ENCODE measurements around the gene NCK1. TPM values are rescaled to one million over a fixed set of nuclear protein-coding genes. Genes with fewer than 3 reads are reported as not detected.

The NCK1 gene
- total and polyA plus RNA-seq, 2 experiments from 2014 or later, result 28.4 to 28.7 TPM

GRCh38 chr3:136955813-136956212, 93.8 kb downstream of the NCK1 start:
- no peaks in the 10 kb centered on the region for H4K20me1 ChIP-seq (replicated peaks; ENCODE audit: insufficient read depth)

More at GRCh38 chr3:136955813-136956212, 93.8 kb downstream of the NCK1 start:
- no peak overlapping the region for H3K4me3 Mint-ChIP-seq
- Histone ChIP-seq H3K4me1 (ENCODE audit: insufficient read depth) (0 out of 2 replicates have a peak, but pooled peaks cover 5% of the 10 kb centered on the region), H3K27me3 (ENCODE audit: insufficient read depth) (no peaks in the 10 kb centered on the region), H3F3A (replicated peaks; ENCODE audit: low read depth) (no peaks in the 10 kb centered on the region), H3K4me3 (no peak overlapping the region), H3K9me2 (ENCODE audit: insufficient read depth) (no peaks in the 10 kb centered on the region), H3K27ac (ENCODE audit: low read depth) (no peak overlapping the region), H3K79me2 (replicated peaks; ENCODE audit: insufficient read depth) (no peaks in the 10 kb centered on the region), H2AFZ (no peak overlapping the region), H3K36me3 (ENCODE audit: insufficient read depth) (no peaks in the 10 kb centered on the region), H3K4me2 (no peak overlapping the region)
- ATAC-seq (no peak), DNase-seq (ENCODE audit: low spot score) (no peak)
- H3K4me1 Mint-ChIP-seq, result peaks cover 29% of the 10 kb centered on the region
- H3K36me3 Mint-ChIP-seq (ENCODE audit: low read depth), result no peaks in the 10 kb centered on the region
- TF ChIP-seq REST (IDR thresholded peaks at IDR 0.05; ENCODE audit: unreplicated experiment) (no peak), POLR2AphosphoS5 (IDR thresholded peaks at IDR 0.05; ENCODE audit: low read depth) (no peak), CREB1 (CRISPR knock-in tag; IDR thresholded peaks at IDR 0.05; ENCODE audit: low read depth) (no peak), NANOG (IDR thresholded peaks at IDR 0.05; ENCODE audit: borderline replicate concordance) (no peak), ZNF331 (CRISPR knock-in tag; IDR thresholded peaks at IDR 0.05; ENCODE audit: low read depth) (no peak), CTCF (conservative IDR thresholded peaks at IDR 0.05; ENCODE audit: low read depth in 2 of 2) (no peak), EZH2 (IDR thresholded peaks at IDR 0.05; ENCODE audit: low read depth, unreplicated experiment) (no peak), JUNB (IDR thresholded peaks at IDR 0.05; ENCODE audit: unreplicated experiment) (no peak), EZH2phosphoT487 (IDR thresholded peaks at IDR 0.05; ENCODE audit: unreplicated experiment) (no peak), ZNF114 (CRISPR knock-in tag; IDR thresholded peaks at IDR 0.05) (no peak), STAT1 (IDR thresholded peaks at IDR 0.05; ENCODE audit: unreplicated experiment) (no peak)
- TF ChIP-seq, protein P1, sequence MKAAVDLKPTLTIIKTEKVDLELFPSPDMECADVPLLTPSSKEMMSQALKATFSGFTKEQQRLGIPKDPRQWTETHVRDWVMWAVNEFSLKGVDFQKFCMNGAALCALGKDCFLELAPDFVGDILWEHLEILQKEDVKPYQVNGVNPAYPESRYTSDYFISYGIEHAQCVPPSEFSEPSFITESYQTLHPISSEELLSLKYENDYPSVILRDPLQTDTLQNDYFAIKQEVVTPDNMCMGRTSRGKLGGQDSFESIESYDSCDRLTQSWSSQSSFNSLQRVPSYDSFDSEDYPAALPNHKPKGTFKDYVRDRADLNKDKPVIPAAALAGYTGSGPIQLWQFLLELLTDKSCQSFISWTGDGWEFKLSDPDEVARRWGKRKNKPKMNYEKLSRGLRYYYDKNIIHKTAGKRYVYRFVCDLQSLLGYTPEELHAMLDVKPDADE (IDR thresholded peaks at IDR 0.05), result no peak
- TF ChIP-seq, protein P2, sequence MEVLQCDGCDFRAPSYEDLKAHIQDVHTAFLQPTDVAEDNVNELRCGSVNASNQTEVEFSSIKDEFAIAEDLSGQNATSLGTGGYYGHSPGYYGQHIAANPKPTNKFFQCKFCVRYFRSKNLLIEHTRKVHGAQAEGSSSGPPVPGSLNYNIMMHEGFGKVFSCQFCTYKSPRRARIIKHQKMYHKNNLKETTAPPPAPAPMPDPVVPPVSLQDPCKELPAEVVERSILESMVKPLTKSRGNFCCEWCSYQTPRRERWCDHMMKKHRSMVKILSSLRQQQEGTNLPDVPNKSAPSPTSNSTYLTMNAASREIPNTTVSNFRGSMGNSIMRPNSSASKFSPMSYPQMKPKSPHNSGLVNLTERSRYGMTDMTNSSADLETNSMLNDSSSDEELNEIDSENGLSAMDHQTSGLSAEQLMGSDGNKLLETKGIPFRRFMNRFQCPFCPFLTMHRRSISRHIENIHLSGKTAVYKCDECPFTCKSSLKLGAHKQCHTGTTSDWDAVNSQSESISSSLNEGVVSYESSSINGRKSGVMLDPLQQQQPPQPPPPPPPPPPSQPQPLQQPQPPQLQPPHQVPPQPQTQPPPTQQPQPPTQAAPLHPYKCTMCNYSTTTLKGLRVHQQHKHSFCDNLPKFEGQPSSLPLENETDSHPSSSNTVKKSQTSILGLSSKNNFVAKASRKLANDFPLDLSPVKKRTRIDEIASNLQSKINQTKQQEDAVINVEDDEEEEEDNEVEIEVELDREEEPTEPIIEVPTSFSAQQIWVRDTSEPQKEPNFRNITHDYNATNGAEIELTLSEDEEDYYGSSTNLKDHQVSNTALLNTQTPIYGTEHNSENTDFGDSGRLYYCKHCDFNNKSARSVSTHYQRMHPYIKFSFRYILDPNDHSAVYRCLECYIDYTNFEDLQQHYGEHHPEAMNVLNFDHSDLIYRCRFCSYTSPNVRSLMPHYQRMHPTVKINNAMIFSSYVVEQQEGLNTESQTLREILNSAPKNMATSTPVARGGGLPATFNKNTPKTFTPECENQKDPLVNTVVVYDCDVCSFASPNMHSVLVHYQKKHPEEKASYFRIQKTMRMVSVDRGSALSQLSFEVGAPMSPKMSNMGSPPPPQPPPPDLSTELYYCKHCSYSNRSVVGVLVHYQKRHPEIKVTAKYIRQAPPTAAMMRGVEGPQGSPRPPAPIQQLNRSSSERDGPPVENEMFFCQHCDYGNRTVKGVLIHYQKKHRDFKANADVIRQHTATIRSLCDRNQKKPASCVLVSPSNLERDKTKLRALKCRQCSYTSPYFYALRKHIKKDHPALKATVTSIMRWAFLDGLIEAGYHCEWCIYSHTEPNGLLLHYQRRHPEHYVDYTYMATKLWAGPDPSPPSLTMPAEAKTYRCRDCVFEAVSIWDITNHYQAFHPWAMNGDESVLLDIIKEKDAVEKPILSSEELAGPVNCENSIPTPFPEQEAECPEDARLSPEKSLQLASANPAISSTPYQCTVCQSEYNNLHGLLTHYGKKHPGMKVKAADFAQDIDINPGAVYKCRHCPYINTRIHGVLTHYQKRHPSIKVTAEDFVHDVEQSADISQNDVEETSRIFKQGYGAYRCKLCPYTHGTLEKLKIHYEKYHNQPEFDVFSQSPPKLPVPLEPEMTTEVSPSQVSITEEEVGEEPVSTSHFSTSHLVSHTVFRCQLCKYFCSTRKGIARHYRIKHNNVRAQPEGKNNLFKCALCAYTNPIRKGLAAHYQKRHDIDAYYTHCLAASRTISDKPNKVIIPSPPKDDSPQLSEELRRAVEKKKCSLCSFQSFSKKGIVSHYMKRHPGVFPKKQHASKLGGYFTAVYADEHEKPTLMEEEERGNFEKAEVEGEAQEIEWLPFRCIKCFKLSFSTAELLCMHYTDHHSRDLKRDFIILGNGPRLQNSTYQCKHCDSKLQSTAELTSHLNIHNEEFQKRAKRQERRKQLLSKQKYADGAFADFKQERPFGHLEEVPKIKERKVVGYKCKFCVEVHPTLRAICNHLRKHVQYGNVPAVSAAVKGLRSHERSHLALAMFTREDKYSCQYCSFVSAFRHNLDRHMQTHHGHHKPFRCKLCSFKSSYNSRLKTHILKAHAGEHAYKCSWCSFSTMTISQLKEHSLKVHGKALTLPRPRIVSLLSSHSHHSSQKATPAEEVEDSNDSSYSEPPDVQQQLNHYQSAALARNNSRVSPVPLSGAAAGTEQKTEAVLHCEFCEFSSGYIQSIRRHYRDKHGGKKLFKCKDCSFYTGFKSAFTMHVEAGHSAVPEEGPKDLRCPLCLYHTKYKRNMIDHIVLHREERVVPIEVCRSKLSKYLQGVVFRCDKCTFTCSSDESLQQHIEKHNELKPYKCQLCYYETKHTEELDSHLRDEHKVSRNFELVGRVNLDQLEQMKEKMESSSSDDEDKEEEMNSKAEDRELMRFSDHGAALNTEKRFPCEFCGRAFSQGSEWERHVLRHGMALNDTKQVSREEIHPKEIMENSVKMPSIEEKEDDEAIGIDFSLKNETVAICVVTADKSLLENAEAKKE (CRISPR knock-in tag; IDR thresholded peaks at IDR 0.05), result no peak
- no peaks in the 10 kb centered on the region for H3K9me3 Mint-ChIP-seq
- H3K27me3 Mint-ChIP-seq (ENCODE audit: insufficient read depth, low read depth, poor library complexity), result peaks cover 4% of the 10 kb centered on the region
- no peak overlapping the region for H3K27ac Mint-ChIP-seq
